Thyroid gland (tissue), 4 donors: ENCODE measurements around the gene RPL39L.
"Not testable (repeated sequence)": the region's sequence is repeated elsewhere in the genome, so short reads cannot be mapped to it uniquely, and the experiment has no call there.

ENCODE experiments used
- POLR2A ChIP-seq, 2 donors: fragments of 450-650 bp; IDR thresholded peaks; one replicate each; pipeline ENCODE4 v1.6.1; 2017; ENCODE audit warnings: antibody characterized with exemption in 2 of 2, mild to moderate bottlenecking in 2 of 2, moderate library complexity in 1 of 2
- TF ChIP-seq, protein P1 (sequence below), 6 experiments: fragments of 200-600 bp in 3 of 6; fragments of 450-650 bp in 3 of 6; sonication (generic) in 3 of 6; IDR thresholded peaks; one replicate each; pipeline ENCODE4 v1.5.1; 2016 to 2019; ENCODE audit warnings: antibody characterized with exemption in 6 of 6, mild to moderate bottlenecking in 2 of 6, inconsistent platforms in 1 of 6, moderate library complexity in 1 of 6

DNA sequence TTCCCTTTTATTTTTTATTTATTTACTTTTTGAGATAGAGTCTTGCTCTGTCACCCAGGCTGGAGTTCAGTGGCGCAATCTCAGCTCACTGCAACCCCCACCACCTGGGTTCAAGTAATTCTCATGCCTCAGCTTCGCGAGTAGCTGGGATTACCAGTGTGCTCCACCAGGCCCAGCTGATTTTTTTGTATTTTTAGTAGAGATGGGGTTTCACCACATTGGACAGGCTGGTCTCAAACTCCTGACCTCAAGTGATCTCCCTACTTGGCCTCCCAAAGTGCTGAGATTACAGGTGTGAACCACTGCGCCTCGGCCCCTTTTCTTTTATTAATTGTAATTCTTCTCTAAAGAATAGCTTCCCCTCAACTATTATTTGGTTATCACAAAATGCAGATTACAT, 31.6 kb upstream of the RPL39L start:
- TF ChIP-seq, protein P1, sequence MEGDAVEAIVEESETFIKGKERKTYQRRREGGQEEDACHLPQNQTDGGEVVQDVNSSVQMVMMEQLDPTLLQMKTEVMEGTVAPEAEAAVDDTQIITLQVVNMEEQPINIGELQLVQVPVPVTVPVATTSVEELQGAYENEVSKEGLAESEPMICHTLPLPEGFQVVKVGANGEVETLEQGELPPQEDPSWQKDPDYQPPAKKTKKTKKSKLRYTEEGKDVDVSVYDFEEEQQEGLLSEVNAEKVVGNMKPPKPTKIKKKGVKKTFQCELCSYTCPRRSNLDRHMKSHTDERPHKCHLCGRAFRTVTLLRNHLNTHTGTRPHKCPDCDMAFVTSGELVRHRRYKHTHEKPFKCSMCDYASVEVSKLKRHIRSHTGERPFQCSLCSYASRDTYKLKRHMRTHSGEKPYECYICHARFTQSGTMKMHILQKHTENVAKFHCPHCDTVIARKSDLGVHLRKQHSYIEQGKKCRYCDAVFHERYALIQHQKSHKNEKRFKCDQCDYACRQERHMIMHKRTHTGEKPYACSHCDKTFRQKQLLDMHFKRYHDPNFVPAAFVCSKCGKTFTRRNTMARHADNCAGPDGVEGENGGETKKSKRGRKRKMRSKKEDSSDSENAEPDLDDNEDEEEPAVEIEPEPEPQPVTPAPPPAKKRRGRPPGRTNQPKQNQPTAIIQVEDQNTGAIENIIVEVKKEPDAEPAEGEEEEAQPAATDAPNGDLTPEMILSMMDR (IDR thresholded peaks at IDR 0.05): not testable (repeated sequence)
- not testable (repeated sequence) for TF ChIP-seq POLR2A (IDR thresholded peaks at IDR 0.05)
